ENCODE data around the gene ANO10.

GRCh38 chr3:43641306-43642114 is 19.7 kb upstream of the ANO10 start:
- TF ChIP-seq, protein P1, sequence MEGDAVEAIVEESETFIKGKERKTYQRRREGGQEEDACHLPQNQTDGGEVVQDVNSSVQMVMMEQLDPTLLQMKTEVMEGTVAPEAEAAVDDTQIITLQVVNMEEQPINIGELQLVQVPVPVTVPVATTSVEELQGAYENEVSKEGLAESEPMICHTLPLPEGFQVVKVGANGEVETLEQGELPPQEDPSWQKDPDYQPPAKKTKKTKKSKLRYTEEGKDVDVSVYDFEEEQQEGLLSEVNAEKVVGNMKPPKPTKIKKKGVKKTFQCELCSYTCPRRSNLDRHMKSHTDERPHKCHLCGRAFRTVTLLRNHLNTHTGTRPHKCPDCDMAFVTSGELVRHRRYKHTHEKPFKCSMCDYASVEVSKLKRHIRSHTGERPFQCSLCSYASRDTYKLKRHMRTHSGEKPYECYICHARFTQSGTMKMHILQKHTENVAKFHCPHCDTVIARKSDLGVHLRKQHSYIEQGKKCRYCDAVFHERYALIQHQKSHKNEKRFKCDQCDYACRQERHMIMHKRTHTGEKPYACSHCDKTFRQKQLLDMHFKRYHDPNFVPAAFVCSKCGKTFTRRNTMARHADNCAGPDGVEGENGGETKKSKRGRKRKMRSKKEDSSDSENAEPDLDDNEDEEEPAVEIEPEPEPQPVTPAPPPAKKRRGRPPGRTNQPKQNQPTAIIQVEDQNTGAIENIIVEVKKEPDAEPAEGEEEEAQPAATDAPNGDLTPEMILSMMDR (IDR thresholded peaks at IDR 0.05; ENCODE audit: extremely low read depth in 1 of 2, insufficient read depth in 1 of 2, low read depth in 1 of 2, low read length in 2 of 2) = no peak
- TF ChIP-seq EZH2 (IDR thresholded peaks at IDR 0.05; ENCODE audit: borderline replicate concordance, low read depth, low read length, severe bottlenecking) (no peak), POLR2A (IDR thresholded peaks at IDR 0.05; ENCODE audit: low read depth, low read length) (no peak), FOS (IDR thresholded peaks at IDR 0.05; ENCODE audit: borderline replicate concordance, insufficient read depth, low read length) (no peak)
